GM19455 (cell line): ENCODE measurements around the gene ELOVL2.
"Not testable (repeated sequence)": the region's sequence is repeated elsewhere in the genome, so short reads cannot be mapped to it uniquely, and the experiment has no call there.

Experiments used
- ATAC-seq: cut with Tn5 transposase; IDR thresholded peaks from one replicate; pipeline ENCODE4 v1.9.1; 2021; ENCODE audit not compliant: unreplicated experiment

The ELOVL2 gene

GRCh38 chr6:11025130-11025529 lies 19.0 kb downstream of the ELOVL2 start:
- no peak for ATAC-seq

GRCh38 chr6:11023032-11023431 lies 21.1 kb downstream of the ELOVL2 start:
- no peak for ATAC-seq

- ATAC-seq = no peak
Observed at GRCh38 chr6:11021714-11022113, 22.4 kb downstream of the ELOVL2 start.

GRCh38 chr6:11021003-11021402 lies 23.1 kb downstream of the ELOVL2 start:
- ATAC-seq = no peak

- no peak for ATAC-seq
Observed at GRCh38 chr6:11018225-11018624, 25.9 kb downstream of the ELOVL2 start.

- ATAC-seq = no peak
Observed at GRCh38 chr6:11017090-11017489, 27.0 kb downstream of the ELOVL2 start.

- ATAC-seq = no peak
Observed at GRCh38 chr6:11016452-11016851, 27.7 kb downstream of the ELOVL2 start.

- no peak for ATAC-seq
Observed at GRCh38 chr6:11015102-11015501, 29.0 kb downstream of the ELOVL2 start.

- no peak for ATAC-seq
Observed at GRCh38 chr6:11013721-11014070, 30.4 kb downstream of the ELOVL2 start.

GRCh38 chr6:11012976-11013720 lies 31.0 kb downstream of the ELOVL2 start:
- ATAC-seq = no peak

GRCh38 chr6:11012295-11012754 lies 31.8 kb downstream of the ELOVL2 start:
- no peak for ATAC-seq

- ATAC-seq = no peak
Observed at GRCh38 chr6:11011787-11012234, 32.3 kb downstream of the ELOVL2 start.

GRCh38 chr6:11009353-11009752 lies 34.8 kb downstream of the ELOVL2 start:
- ATAC-seq = no peak

- no peak for ATAC-seq
Observed at GRCh38 chr6:11008821-11009220, 35.3 kb downstream of the ELOVL2 start.

- no peak for ATAC-seq
Observed at GRCh38 chr6:11007715-11008608, 36.1 kb downstream of the ELOVL2 start.

GRCh38 chr6:11006061-11006460 lies 38.0 kb downstream of the ELOVL2 start:
- no peak for ATAC-seq

- not testable (repeated sequence) for ATAC-seq
Observed at GRCh38 chr6:11003297-11003696, 40.8 kb downstream of the ELOVL2 start.

GRCh38 chr6:11002176-11002575 lies 41.9 kb downstream of the ELOVL2 start:
- no peak for ATAC-seq

- ATAC-seq = no peak
Observed at GRCh38 chr6:10999994-11000393, 44.1 kb downstream of the ELOVL2 start.

GRCh38 chr6:10995114-10995707 lies 48.9 kb downstream of the ELOVL2 start:
- ATAC-seq = no peak

GRCh38 chr6:10993896-10994295 lies 50.2 kb downstream of the ELOVL2 start:
- ATAC-seq = no peak

- ATAC-seq = no peak
Observed at GRCh38 chr6:10991115-10991514, 53.0 kb downstream of the ELOVL2 start.
